Kidney (tissue), 14 donors: ENCODE measurements around the gene SHISAL1. TPM values are rescaled to one million over a fixed set of nuclear protein-coding genes. Genes with fewer than 3 reads are reported as not detected.

ENCODE experiments used
- DNase-seq, 5 donors: peaks; one replicate each; pipeline ENCODE4 v3.0.0-alpha.2; 2013 to 2020
- FAIRE-seq: peaks from 2 replicates; lab custom pipeline; 2012; peaks lifted over from hg19 to GRCh38; lab: Jason Lieb, UNC
- H3K27ac ChIP-seq, 2 donors: one replicate each; pipeline ENCODE4 v1.7.0; 2013; ENCODE audit warnings: low read depth in 2 of 2, low read length in 2 of 2, inconsistent platforms in 1 of 2
- H3K27me3 ChIP-seq: one replicate; pipeline ENCODE4 v1.7.1; 2013; ENCODE audit warnings: low read length, inconsistent platforms; ENCODE audit not compliant: control insufficient read depth, insufficient read depth
- H3K36me3 ChIP-seq, 3 donors: one replicate each; pipeline versions ENCODE4 v1.7.0 to v1.7.1; 2013; ENCODE audit warnings: low read length in 3 of 3, control low read depth in 1 of 3, inconsistent platforms in 1 of 3; ENCODE audit not compliant: insufficient read depth in 3 of 3, control insufficient read depth in 2 of 3
- H3K4me1 ChIP-seq, 3 donors: one replicate each; pipeline versions ENCODE4 v1.7.0 to v1.7.1; 2013; ENCODE audit warnings: low read length in 3 of 3, inconsistent platforms in 1 of 3, low read depth in 1 of 3; ENCODE audit not compliant: control insufficient read depth in 2 of 3, insufficient read depth in 2 of 3
- H3K4me3 ChIP-seq, 3 donors: one replicate each; pipeline versions ENCODE4 v1.7.0 to v1.8.1; 2013; ENCODE audit warnings: low read length in 3 of 3, control low read depth in 1 of 3, inconsistent platforms in 1 of 3
- H3K9ac ChIP-seq, 3 donors: one replicate each; pipeline versions ENCODE4 v1.7.0 to v1.7.1; 2013; ENCODE audit warnings: low read length in 3 of 3, control low read depth in 1 of 3, inconsistent platforms in 1 of 3
- H3K9me3 ChIP-seq, 3 donors: one replicate each; pipeline versions ENCODE4 v1.7.0 to v1.7.1; 2013; ENCODE audit warnings: low read length in 3 of 3, control low read depth in 1 of 3, inconsistent platforms in 1 of 3; ENCODE audit not compliant: control insufficient read depth in 2 of 3, insufficient read depth in 1 of 3
- intact Hi-C: fragments of 100-400 bp; cut with DNase I; formaldehyde crosslinking; loops from one replicate; pipeline ENCODE4 v1.11.1; 2022
- polyA plus RNA-seq: library from polyadenylated mRNA; stranded (reverse); fragments of 350-450 nt; fragmentation: Illumina TruSeq; extraction: RNeasy Lipid Tissue Mini Kit (QIAGEN cat#74804); gene quantifications from one replicate; pipeline ENCODE4 v1.2.3, GENCODE V29; 2014; ENCODE audit warnings: low read depth, low replicate concordance; ENCODE audit not compliant: insufficient read depth
- total RNA-seq: library from RNA; stranded (reverse); fragmentation: NEBNext Ultra II Directional; extraction: Animal tissue kit (Norgen Biotek cat#: 25700); gene quantifications from one replicate; pipeline ENCODE4 v1.2.1, GENCODE V29; 2021
- TF ChIP-seq, protein P1 (sequence below): IDR thresholded peaks from 3 replicates; pipeline ENCODE4 v1.5.1; 2012; ENCODE audit warnings: mild to moderate bottlenecking, moderate library complexity, borderline replicate concordance; ENCODE audit not compliant: insufficient read depth; ENCODE audit errors: extremely low read depth
- donor health status: control.
- donor health status: control.
- donor health status: control.
- donor health status: control.
- donor health status: control.
- donor health status: DM: yes; HTN: yes; CAD: no.
- donor health status: Normal renal cell carcinoma (clear cell type).

Gene SHISAL1
- total and polyA plus RNA-seq, 2 donors from 2014 or later = 0.04 to 1.1 TPM

DNA sequence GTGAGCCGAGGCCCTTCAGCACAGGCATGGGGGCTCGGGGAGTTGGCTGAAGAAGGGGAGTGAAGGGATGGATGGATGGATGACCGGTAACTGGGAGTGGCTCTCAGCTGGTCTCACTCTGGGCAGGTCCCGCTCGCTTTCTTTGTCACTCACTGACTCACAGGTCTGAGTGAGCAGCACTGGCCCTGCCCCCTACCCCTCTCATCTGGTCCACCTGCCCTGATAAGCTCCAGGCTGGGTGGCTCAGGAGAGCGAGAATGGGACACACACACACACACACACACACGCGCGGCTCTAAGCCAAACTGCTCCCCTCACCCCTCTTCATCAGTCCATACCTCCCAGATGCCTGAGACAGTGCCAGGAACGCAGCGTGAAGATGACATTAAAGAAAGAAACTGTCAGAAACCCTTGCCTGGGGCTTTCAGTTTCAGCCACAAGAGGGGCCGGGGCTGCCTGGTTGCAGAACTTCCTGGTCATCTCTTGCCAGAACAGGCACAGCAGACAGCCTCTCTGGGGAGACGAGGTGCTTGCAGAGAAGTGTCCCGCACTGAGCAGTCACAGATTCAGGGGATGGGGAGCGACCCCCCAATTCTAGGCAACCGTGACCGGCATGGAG, 16.5 kb upstream of the SHISAL1 start:
- no peaks in the 10 kb centered on the region for H3K36me3 ChIP-seq
- no peak for DNase-seq
- no peak for FAIRE-seq
- H3K27ac ChIP-seq = no peak overlapping the region
- TF ChIP-seq, protein P1, sequence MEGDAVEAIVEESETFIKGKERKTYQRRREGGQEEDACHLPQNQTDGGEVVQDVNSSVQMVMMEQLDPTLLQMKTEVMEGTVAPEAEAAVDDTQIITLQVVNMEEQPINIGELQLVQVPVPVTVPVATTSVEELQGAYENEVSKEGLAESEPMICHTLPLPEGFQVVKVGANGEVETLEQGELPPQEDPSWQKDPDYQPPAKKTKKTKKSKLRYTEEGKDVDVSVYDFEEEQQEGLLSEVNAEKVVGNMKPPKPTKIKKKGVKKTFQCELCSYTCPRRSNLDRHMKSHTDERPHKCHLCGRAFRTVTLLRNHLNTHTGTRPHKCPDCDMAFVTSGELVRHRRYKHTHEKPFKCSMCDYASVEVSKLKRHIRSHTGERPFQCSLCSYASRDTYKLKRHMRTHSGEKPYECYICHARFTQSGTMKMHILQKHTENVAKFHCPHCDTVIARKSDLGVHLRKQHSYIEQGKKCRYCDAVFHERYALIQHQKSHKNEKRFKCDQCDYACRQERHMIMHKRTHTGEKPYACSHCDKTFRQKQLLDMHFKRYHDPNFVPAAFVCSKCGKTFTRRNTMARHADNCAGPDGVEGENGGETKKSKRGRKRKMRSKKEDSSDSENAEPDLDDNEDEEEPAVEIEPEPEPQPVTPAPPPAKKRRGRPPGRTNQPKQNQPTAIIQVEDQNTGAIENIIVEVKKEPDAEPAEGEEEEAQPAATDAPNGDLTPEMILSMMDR = no peak
- H3K4me1 ChIP-seq = no peaks in the 10 kb centered on the region
- H3K4me3 ChIP-seq = no peak overlapping the region
- no peaks in the 10 kb centered on the region for H3K9me3 ChIP-seq
- no peak overlapping the region for H3K9ac ChIP-seq
- H3K27me3 ChIP-seq = peaks cover 6% of the 10 kb centered on the region
- intact Hi-C loops = no loop called here

DNA sequence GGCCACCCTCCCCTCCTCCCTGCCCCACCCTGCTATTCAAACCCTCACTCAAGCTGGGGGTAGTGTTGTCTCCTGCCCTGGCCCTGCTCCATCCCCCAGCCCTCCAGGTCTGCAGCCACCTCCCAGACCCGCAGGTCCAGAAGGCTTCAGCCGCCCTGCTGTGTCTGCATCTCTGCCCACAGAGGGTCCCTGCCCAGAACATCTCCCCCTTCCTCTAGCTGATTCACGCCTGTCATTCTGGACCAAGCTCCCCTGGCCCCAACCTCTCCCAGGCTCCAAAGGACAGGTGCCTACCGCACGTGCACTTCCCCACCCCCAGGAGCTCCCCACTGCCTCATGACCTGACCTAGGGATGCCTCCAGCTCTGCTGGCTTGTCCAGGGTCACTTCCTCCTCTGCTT, 16.0 kb upstream of the SHISAL1 start:
- Histone ChIP-seq H3K36me3 (no peaks in the 10 kb centered on the region), H3K9me3 (no peaks in the 10 kb centered on the region), H3K9ac (no peak overlapping the region), H3K4me1 (no peaks in the 10 kb centered on the region), H3K27ac (no peak overlapping the region), H3K27me3 (peaks cover 6% of the 10 kb centered on the region), H3K4me3 (no peak overlapping the region)
- no peak for DNase-seq
- intact Hi-C loops = no loop called here
- TF ChIP-seq, protein P1 = no peak
- no peak for FAIRE-seq

DNA sequence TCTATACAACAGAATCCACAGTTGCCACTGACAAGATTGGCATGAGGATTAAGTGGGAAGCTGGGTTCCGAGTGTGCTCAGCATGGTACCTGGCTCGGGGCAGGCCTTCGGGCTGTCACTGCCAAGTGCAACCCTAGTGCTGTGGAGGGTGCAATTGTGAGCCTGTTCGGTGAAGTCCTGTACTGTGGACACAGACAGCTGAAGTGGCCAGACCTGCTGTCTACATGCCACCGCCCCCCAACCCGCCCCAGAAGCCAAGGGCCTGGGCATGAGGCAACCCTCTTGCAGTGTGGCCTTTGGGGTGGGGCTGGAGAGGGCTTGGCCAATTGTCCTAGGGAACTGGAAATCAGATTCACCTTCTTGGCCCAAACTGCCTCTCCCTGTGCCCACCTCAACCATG, 15.6 kb upstream of the SHISAL1 start:
- TF ChIP-seq, protein P1 = no peak
- FAIRE-seq = no peak
- Histone ChIP-seq H3K9ac (no peak overlapping the region), H3K36me3 (no peaks in the 10 kb centered on the region), H3K4me3 (no peak overlapping the region), H3K27me3 (peaks cover 6% of the 10 kb centered on the region), H3K9me3 (no peaks in the 10 kb centered on the region), H3K27ac (no peak overlapping the region), H3K4me1 (no peaks in the 10 kb centered on the region)
- intact Hi-C loops = no loop called here
- DNase-seq = no peak

DNA sequence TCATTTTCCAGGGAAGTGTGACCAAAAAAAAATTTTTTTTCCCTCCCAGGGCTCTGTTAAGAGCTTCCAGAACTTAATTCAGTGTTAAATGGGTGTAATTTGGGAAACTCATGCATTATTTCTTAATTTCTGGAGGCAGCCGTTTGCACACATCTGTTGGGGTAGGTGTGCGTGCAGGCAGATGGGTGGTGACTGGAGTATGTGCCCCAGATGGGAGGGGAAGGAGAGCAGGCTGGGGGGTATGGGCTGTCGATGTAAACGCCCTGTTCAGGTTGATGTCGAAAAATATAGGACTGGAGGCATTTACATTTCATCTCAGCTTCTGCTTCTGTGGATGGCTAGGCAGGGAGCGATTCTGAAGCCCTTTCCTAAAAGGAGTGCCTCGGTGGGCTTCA, 13.7 kb upstream of the SHISAL1 start:
- TF ChIP-seq, protein P1 = no peak
- DNase-seq (no peak), FAIRE-seq (no peak)
- Histone ChIP-seq H3K27me3 (peaks cover 3% of the 10 kb centered on the region), H3K9me3 (no peaks in the 10 kb centered on the region), H3K9ac (no peak overlapping the region), H3K27ac (no peak overlapping the region), H3K4me1 (no peaks in the 10 kb centered on the region), H3K36me3 (no peaks in the 10 kb centered on the region), H3K4me3 (peak overlapping the region in 2 of 3 donors; percentile 74 to 83)
- intact Hi-C loops = no loop called here
